ENCODE results near the gene PPP6C. TPM values are rescaled to one million over a fixed set of nuclear protein-coding genes. Genes with fewer than 3 reads are reported as not detected.

Gene PPP6C
- total and polyA plus RNA-seq, 4 donors: 22.5 to 47.0 (median 31.5) TPM

- H3K27ac ChIP-seq (ENCODE audit: low read depth in 1 of 2, low read length in 2 of 2): no peak overlapping the region
- intact Hi-C loops (cut with DNase I): loop anchor here in 1 of 2 donors (2.0 to 10.0 kb wide), 3 partner anchors 52 to 370 kb away; partner anchors contain the start of genes GOLGA1 and NR6A1
- H3K4me3 ChIP-seq (ENCODE audit: low read length in 2 of 2): peak overlapping the region; percentile 74 to 88
- DNase-seq: peak in 1 of 2 donors; percentile 50
- ATAC-seq (ENCODE audit: low FRiP score): no peak
- no peaks in the 10 kb centered on the region for H3K9me3 ChIP-seq (ENCODE audit: control insufficient read depth, low read length)
- no peaks in the 10 kb centered on the region for H3K36me3 ChIP-seq (ENCODE audit: control insufficient read depth in 1 of 2, insufficient read depth in 2 of 2, low read length in 1 of 2)
- no peaks in the 10 kb centered on the region for H3K4me1 ChIP-seq (ENCODE audit: control insufficient read depth in 1 of 2, insufficient read depth in 2 of 2, low read length in 2 of 2)
- WGBS, 2 donors: 2% methylated on average over 31 to 54 of the region's 54 CpGs
- no peaks in the 10 kb centered on the region for H3K27me3 ChIP-seq (ENCODE audit: control insufficient read depth in 1 of 2, insufficient read depth in 2 of 2, low read length in 1 of 2)
Measured at GRCh38 chr9:125142560-125143376, 46.8 kb downstream of the PPP6C start.

GRCh38 chr9:125141751-125142150 lies 47.9 kb downstream of the PPP6C start:
- H3K27me3 ChIP-seq (ENCODE audit: control insufficient read depth in 1 of 2, insufficient read depth in 2 of 2, low read length in 1 of 2): no peaks in the 10 kb centered on the region
- 94 to 97% methylated on average over 4 of the region's 4 CpGs for WGBS, 2 donors
- H3K4me1 ChIP-seq (ENCODE audit: control insufficient read depth in 1 of 2, insufficient read depth in 2 of 2, low read length in 2 of 2): no peaks in the 10 kb centered on the region
- no peaks in the 10 kb centered on the region for H3K36me3 ChIP-seq (ENCODE audit: control insufficient read depth in 1 of 2, insufficient read depth in 2 of 2, low read length in 1 of 2)
- no peak overlapping the region for H3K4me3 ChIP-seq (ENCODE audit: low read length in 2 of 2)
- intact Hi-C loops (cut with DNase I): loop anchor here in 1 of 2 donors (2.0 to 10.0 kb wide), 3 partner anchors 53 to 369 kb away; partner anchors contain the start of genes GOLGA1 and NR6A1
- no peak overlapping the region for H3K27ac ChIP-seq (ENCODE audit: low read depth in 1 of 2, low read length in 2 of 2)
- H3K9me3 ChIP-seq (ENCODE audit: control insufficient read depth, low read length): no peaks in the 10 kb centered on the region
- ATAC-seq (ENCODE audit: low FRiP score) (no peak), DNase-seq (no peak)

GRCh38 chr9:125141251-125141650 lies 48.4 kb downstream of the PPP6C start:
- intact Hi-C loops (cut with DNase I): loop anchor here in 1 of 2 donors (5.0 to 10.0 kb wide), 2 partner anchors 54 to 369 kb away; partner anchors contain the start of gene NR6A1
- WGBS, 2 donors: 77 to 82% methylated on average over 3 of the region's 3 CpGs

GRCh38 chr9:125140576-125140975 lies 49.0 kb downstream of the PPP6C start:
- no peak overlapping the region for H3K4me3 ChIP-seq (ENCODE audit: low read length in 2 of 2)
- WGBS, 2 donors: 83 to 90% methylated on average over 1 of the region's 1 CpG
- H3K27ac ChIP-seq (ENCODE audit: low read depth in 1 of 2, low read length in 2 of 2): no peak overlapping the region
- H3K9me3 ChIP-seq (ENCODE audit: control insufficient read depth, low read length): no peaks in the 10 kb centered on the region
- intact Hi-C loops (cut with DNase I): loop anchor here in 1 of 2 donors (5.0 to 10.0 kb wide), 2 partner anchors 54 to 368 kb away; partner anchors contain the start of gene NR6A1
- no peak for DNase-seq
- H3K36me3 ChIP-seq (ENCODE audit: control insufficient read depth in 1 of 2, insufficient read depth in 2 of 2, low read length in 1 of 2): no peaks in the 10 kb centered on the region
- no peaks in the 10 kb centered on the region for H3K4me1 ChIP-seq (ENCODE audit: control insufficient read depth in 1 of 2, insufficient read depth in 2 of 2, low read length in 2 of 2)
- no peak for ATAC-seq (ENCODE audit: low FRiP score)
- no peaks in the 10 kb centered on the region for H3K27me3 ChIP-seq (ENCODE audit: control insufficient read depth in 1 of 2, insufficient read depth in 2 of 2, low read length in 1 of 2)

More at GRCh38 chr9:125141251-125141650, 48.4 kb downstream of the PPP6C start:
- no peak overlapping the region for H3K27ac ChIP-seq (ENCODE audit: low read depth in 1 of 2, low read length in 2 of 2)
- no peaks in the 10 kb centered on the region for H3K9me3 ChIP-seq (ENCODE audit: control insufficient read depth, low read length)
- DNase-seq (no peak), ATAC-seq (ENCODE audit: low FRiP score) (no peak)
- no peaks in the 10 kb centered on the region for H3K36me3 ChIP-seq (ENCODE audit: control insufficient read depth in 1 of 2, insufficient read depth in 2 of 2, low read length in 1 of 2)
- no peak overlapping the region for H3K4me3 ChIP-seq (ENCODE audit: low read length in 2 of 2)
- no peaks in the 10 kb centered on the region for H3K27me3 ChIP-seq (ENCODE audit: control insufficient read depth in 1 of 2, insufficient read depth in 2 of 2, low read length in 1 of 2)
- no peaks in the 10 kb centered on the region for H3K4me1 ChIP-seq (ENCODE audit: control insufficient read depth in 1 of 2, insufficient read depth in 2 of 2, low read length in 2 of 2)

DNA sequence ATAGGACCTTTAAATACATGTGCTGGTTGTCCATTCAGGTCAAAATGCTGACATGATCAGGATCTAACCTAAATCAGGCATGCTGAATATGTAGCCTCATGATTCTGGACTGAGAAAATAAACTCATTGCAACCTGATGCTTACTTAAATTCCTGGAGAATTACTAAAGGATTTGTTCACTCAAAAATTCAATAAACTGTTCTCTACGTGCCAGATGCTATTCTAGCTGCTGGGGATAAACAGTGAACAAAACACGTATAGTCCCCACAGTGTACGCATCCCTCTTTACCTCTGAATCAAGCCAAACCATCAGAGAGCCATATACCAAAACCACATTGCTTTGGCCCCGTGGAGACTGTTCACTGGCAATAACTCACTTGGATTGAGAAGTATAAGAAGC lies 52.4 kb downstream of the PPP6C start:
- WGBS, 2 donors: 46 to 51% methylated on average over 4 of the region's 4 CpGs
- no peaks in the 10 kb centered on the region for H3K36me3 ChIP-seq (ENCODE audit: control insufficient read depth in 1 of 2, insufficient read depth in 2 of 2, low read length in 1 of 2)
- ATAC-seq (ENCODE audit: low FRiP score) (no peak), DNase-seq (no peak)
- intact Hi-C loops (cut with DNase I): no loop called here
- no peaks in the 10 kb centered on the region for H3K27me3 ChIP-seq (ENCODE audit: control insufficient read depth in 1 of 2, insufficient read depth in 2 of 2, low read length in 1 of 2)
- H3K4me1 ChIP-seq (ENCODE audit: control insufficient read depth in 1 of 2, insufficient read depth in 2 of 2, low read length in 2 of 2): no peaks in the 10 kb centered on the region
- H3K4me3 ChIP-seq (ENCODE audit: low read length in 2 of 2): no peak overlapping the region
- H3K27ac ChIP-seq (ENCODE audit: low read depth in 1 of 2, low read length in 2 of 2): no peak overlapping the region
- no peaks in the 10 kb centered on the region for H3K9me3 ChIP-seq (ENCODE audit: control insufficient read depth, low read length)

GRCh38 chr9:125134976-125135375 lies 54.6 kb downstream of the PPP6C start:
- DNase-seq (no peak), ATAC-seq (ENCODE audit: low FRiP score) (no peak)
- Histone ChIP-seq H3K36me3 (ENCODE audit: control insufficient read depth in 1 of 2, insufficient read depth in 2 of 2, low read length in 1 of 2) (no peaks in the 10 kb centered on the region), H3K4me1 (ENCODE audit: control insufficient read depth in 1 of 2, insufficient read depth in 2 of 2, low read length in 2 of 2) (no peaks in the 10 kb centered on the region), H3K4me3 (ENCODE audit: low read length in 2 of 2) (no peak overlapping the region), H3K27me3 (ENCODE audit: control insufficient read depth in 1 of 2, insufficient read depth in 2 of 2, low read length in 1 of 2) (no peaks in the 10 kb centered on the region), H3K9me3 (ENCODE audit: control insufficient read depth, low read length) (no peaks in the 10 kb centered on the region), H3K27ac (ENCODE audit: low read depth in 1 of 2, low read length in 2 of 2) (no peak overlapping the region)
- intact Hi-C loops (cut with DNase I): no loop called here

DNA sequence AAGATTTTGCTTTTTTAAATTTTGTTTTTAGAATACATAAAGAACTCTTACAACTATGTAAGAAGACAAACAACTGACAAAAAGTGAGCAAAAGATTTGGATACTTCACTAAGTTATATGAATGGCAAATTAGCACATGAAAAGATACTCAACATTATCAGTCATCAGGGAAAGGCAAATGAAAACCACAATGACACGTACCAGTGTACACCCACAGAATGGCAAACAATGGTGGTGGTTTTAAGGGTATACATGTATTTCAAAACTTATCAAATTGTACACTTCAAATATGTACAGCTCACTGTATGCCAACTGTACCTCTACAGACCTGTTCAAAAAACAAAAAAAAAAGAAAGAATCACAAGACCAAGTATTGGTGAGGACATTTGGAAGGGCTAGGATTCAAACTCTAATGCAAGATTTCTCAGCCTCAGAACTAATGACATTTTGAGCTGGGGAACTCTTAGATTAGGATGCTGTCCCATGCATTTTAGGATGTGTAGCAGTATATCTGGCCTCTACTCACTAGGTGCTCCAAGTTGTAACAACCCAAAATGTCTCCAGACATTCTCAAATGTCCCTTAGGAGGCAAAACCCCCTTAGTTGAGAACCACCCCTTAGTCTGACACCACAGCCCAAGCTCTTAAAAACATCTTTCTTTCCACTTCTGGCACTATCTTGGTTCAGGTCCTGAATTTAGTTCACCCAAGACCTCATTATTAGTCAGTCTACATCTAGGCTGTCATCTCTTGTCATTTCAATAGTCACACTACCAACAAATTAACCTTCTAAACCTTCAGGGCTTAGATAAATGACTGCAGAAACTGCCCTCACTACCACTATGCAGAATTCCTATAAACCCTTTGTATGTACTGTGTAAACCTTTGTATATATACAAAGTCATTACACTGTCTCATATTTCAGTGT lies 55.9 kb downstream of the PPP6C start:
- Histone ChIP-seq H3K4me1 (ENCODE audit: control insufficient read depth in 1 of 2, insufficient read depth in 2 of 2, low read length in 2 of 2) (no peaks in the 10 kb centered on the region), H3K36me3 (ENCODE audit: control insufficient read depth in 1 of 2, insufficient read depth in 2 of 2, low read length in 1 of 2) (no peaks in the 10 kb centered on the region), H3K27me3 (ENCODE audit: control insufficient read depth in 1 of 2, insufficient read depth in 2 of 2, low read length in 1 of 2) (no peaks in the 10 kb centered on the region), H3K4me3 (ENCODE audit: low read length in 2 of 2) (no peak overlapping the region), H3K9me3 (ENCODE audit: control insufficient read depth, low read length) (no peaks in the 10 kb centered on the region), H3K27ac (ENCODE audit: low read depth in 1 of 2, low read length in 2 of 2) (no peak overlapping the region)
- intact Hi-C loops (cut with DNase I): no loop called here
- WGBS, 2 donors: 92 to 100% methylated on average over 1 of the region's 1 CpG
- DNase-seq: no peak
- ATAC-seq (ENCODE audit: low FRiP score): no peak

GRCh38 chr9:125131778-125132177 lies 57.8 kb downstream of the PPP6C start:
- H3K4me3 ChIP-seq (ENCODE audit: low read length in 2 of 2): no peak overlapping the region
- H3K27me3 ChIP-seq (ENCODE audit: control insufficient read depth in 1 of 2, insufficient read depth in 2 of 2, low read length in 1 of 2): no peaks in the 10 kb centered on the region
- no peak for ATAC-seq (ENCODE audit: low FRiP score)
- H3K27ac ChIP-seq (ENCODE audit: low read depth in 1 of 2, low read length in 2 of 2): no peak overlapping the region
- H3K36me3 ChIP-seq (ENCODE audit: control insufficient read depth in 1 of 2, insufficient read depth in 2 of 2, low read length in 1 of 2): no peaks in the 10 kb centered on the region
- no peak for DNase-seq
- WGBS, 2 donors: 69 to 72% methylated on average over 6 of the region's 6 CpGs
- intact Hi-C loops (cut with DNase I): no loop called here
- no peaks in the 10 kb centered on the region for H3K4me1 ChIP-seq (ENCODE audit: control insufficient read depth in 1 of 2, insufficient read depth in 2 of 2, low read length in 2 of 2)
- H3K9me3 ChIP-seq (ENCODE audit: control insufficient read depth, low read length): no peaks in the 10 kb centered on the region

Data from aorta (tissue), 5 donors.